ENCODE results near the gene TGFBR2.

TGFBR2 gene

GRCh38 chr3:30675006-30675405 is 68.6 kb downstream of the TGFBR2 start:
- no peak for DNase-seq (ENCODE audit: low read depth)

- DNase-seq (ENCODE audit: low read depth) = no peak
Measured at GRCh38 chr3:30675774-30676173, 69.4 kb downstream of the TGFBR2 start.

- DNase-seq (ENCODE audit: low read depth) = no peak
Measured at GRCh38 chr3:30676424-30677346, 70.3 kb downstream of the TGFBR2 start.

- DNase-seq (ENCODE audit: low read depth) = no peak
Measured at GRCh38 chr3:30677347-30677685, 70.9 kb downstream of the TGFBR2 start.

- no peak for DNase-seq (ENCODE audit: low read depth)
Measured at GRCh38 chr3:30679045-30679444, 72.6 kb downstream of the TGFBR2 start.

- DNase-seq (ENCODE audit: low read depth) = no peak
Measured at GRCh38 chr3:30680789-30681648, 74.6 kb downstream of the TGFBR2 start.

- no peak for DNase-seq (ENCODE audit: low read depth)
Measured at GRCh38 chr3:30681649-30682211, 75.3 kb downstream of the TGFBR2 start.

- no peak for DNase-seq (ENCODE audit: low read depth)
Measured at GRCh38 chr3:30682434-30683155, 76.2 kb downstream of the TGFBR2 start.

- no peak for DNase-seq (ENCODE audit: low read depth)
Measured at GRCh38 chr3:30683769-30684168, 77.4 kb downstream of the TGFBR2 start.

GRCh38 chr3:30684356-30684755 is 78.0 kb downstream of the TGFBR2 start:
- DNase-seq (ENCODE audit: low read depth) = no peak

GRCh38 chr3:30685267-30685667 is 78.9 kb downstream of the TGFBR2 start:
- DNase-seq (ENCODE audit: low read depth) = no peak

GRCh38 chr3:30686176-30686575 is 79.8 kb downstream of the TGFBR2 start:
- DNase-seq (ENCODE audit: low read depth) = no peak

GRCh38 chr3:30686799-30687198 is 80.4 kb downstream of the TGFBR2 start:
- no peak for DNase-seq (ENCODE audit: low read depth)

- no peak for DNase-seq (ENCODE audit: low read depth)
Measured at GRCh38 chr3:30687930-30688570, 81.6 kb downstream of the TGFBR2 start.

- DNase-seq (ENCODE audit: low read depth) = no peak
Measured at GRCh38 chr3:30688776-30689641, 82.6 kb downstream of the TGFBR2 start.

GRCh38 chr3:30690199-30690598 is 83.8 kb downstream of the TGFBR2 start:
- no peak for DNase-seq (ENCODE audit: low read depth)

GRCh38 chr3:30691249-30691880 is 85.0 kb downstream of the TGFBR2 start:
- no peak for DNase-seq (ENCODE audit: low read depth)

GRCh38 chr3:30691944-30692343 is 85.5 kb downstream of the TGFBR2 start:
- DNase-seq (ENCODE audit: low read depth) = no peak

GRCh38 chr3:30692498-30693130 is 86.2 kb downstream of the TGFBR2 start:
- DNase-seq (ENCODE audit: low read depth) = no peak

All from stimulated activated CD8-positive, alpha-beta memory T cell treated with anti-CD3 and anti-CD28 coated beads, Interleukin-7, amount 100 ng/mL, for 24 hours (primary cell).